OCI-LY1 (cell line): ENCODE measurements around the gene FCRL3.

Experiments
- H2AFZ ChIP-seq: fragments of 200-600 bp; sonication (generic), shearing (Covaris generic); 2 replicates; pipeline ENCODE4 v1.6.0; 2014; ENCODE audit warnings: antibody characterized with exemption, mild to moderate bottlenecking, low read length
- H3F3A ChIP-seq: fragments of 200-600 bp; sonication (generic), shearing (Covaris generic); 2 replicates; pipeline ENCODE4 v1.6.0; 2014; ENCODE audit warnings: mild to moderate bottlenecking, antibody characterized with exemption, low read length, moderate library complexity; ENCODE audit not compliant: insufficient read depth
- H3K27ac ChIP-seq: fragments of 200-600 bp; sonication (generic); 2 replicates; pipeline ENCODE4 v1.5.1; 2014; ENCODE audit warnings: low read length, mixed run types, mild to moderate bottlenecking, low read depth; ENCODE audit not compliant: poor library complexity, severe bottlenecking
- H3K27me3 ChIP-seq: fragments of 200-600 bp; sonication (generic); 2 replicates; pipeline ENCODE4 v1.6.0; 2014; ENCODE audit warnings: antibody characterized with exemption, mild to moderate bottlenecking, low read length, moderate library complexity; ENCODE audit not compliant: insufficient read depth
- H3K36me3 ChIP-seq: fragments of 200-600 bp; sonication (generic); 2 replicates; pipeline ENCODE4 v1.6.1; 2014; ENCODE audit warnings: mild to moderate bottlenecking, antibody characterized with exemption, low read length, moderate library complexity, mixed read lengths; ENCODE audit not compliant: insufficient read depth
- H3K4me1 ChIP-seq: fragments of 200-600 bp; sonication (generic); 2 replicates; pipeline ENCODE4 v1.5.1; 2014; ENCODE audit warnings: mild to moderate bottlenecking, low read length, moderate library complexity; ENCODE audit not compliant: insufficient read depth, severe bottlenecking
- H3K4me2 ChIP-seq: fragments of 200-600 bp; sonication (generic), shearing (Covaris generic); 2 replicates; pipeline ENCODE4 v1.6.1; 2014; ENCODE audit warnings: low read length
- H3K4me3 ChIP-seq: fragments of 200-600 bp; sonication (generic); 2 replicates; pipeline ENCODE4 v1.5.1; 2014; ENCODE audit warnings: low read length, low read depth, mild to moderate bottlenecking, mixed read lengths; ENCODE audit not compliant: poor library complexity, severe bottlenecking
- H3K79me2 ChIP-seq: fragments of 200-600 bp; shearing (Covaris generic); 2 replicates; pipeline ENCODE4 v1.6.1; 2016; ENCODE audit warnings: mixed run types, low read length, mixed read lengths; ENCODE audit not compliant: insufficient read depth
- H3K9ac ChIP-seq: fragments of 200-600 bp; sonication (generic), shearing (Covaris generic); 2 replicates; pipeline ENCODE4 v1.6.1; 2014; ENCODE audit warnings: mild to moderate bottlenecking, low read length, mixed read lengths
- H3K9me2 ChIP-seq: fragments of 200-600 bp; sonication (generic), shearing (Covaris generic); 2 replicates; pipeline ENCODE4 v1.6.1; 2014; ENCODE audit warnings: low read depth, mild to moderate bottlenecking, low read length, mixed read lengths
- H3K9me3 ChIP-seq: fragments of 200-600 bp; shearing (Covaris generic); 2 replicates; pipeline ENCODE4 v1.6.1; 2014; ENCODE audit warnings: low read length, mixed read lengths
- H4K20me1 ChIP-seq: fragments of 200-600 bp; sonication (generic), shearing (Covaris generic); 2 replicates; pipeline ENCODE4 v1.6.0; 2016; ENCODE audit warnings: mild to moderate bottlenecking, low read length; ENCODE audit not compliant: insufficient read depth
- EZH2 ChIP-seq: fragments of 200-600 bp; sonication (generic), shearing (Covaris generic); IDR thresholded peaks from 2 replicates; pipeline ENCODE4 v1.8.0; 2017; ENCODE audit warnings: borderline replicate concordance, mixed run types, mild to moderate bottlenecking, antibody characterized with exemption, low read length, moderate library complexity, mixed read lengths
- TF ChIP-seq, protein P1 (sequence below): fragments of 200-600 bp; sonication (generic), shearing (Covaris generic); IDR thresholded peaks from 2 replicates; pipeline ENCODE4 v1.5.1; 2017; ENCODE audit warnings: mild to moderate bottlenecking, antibody characterized with exemption, low read length, moderate library complexity, mixed read lengths

The FCRL3 gene

DNA sequence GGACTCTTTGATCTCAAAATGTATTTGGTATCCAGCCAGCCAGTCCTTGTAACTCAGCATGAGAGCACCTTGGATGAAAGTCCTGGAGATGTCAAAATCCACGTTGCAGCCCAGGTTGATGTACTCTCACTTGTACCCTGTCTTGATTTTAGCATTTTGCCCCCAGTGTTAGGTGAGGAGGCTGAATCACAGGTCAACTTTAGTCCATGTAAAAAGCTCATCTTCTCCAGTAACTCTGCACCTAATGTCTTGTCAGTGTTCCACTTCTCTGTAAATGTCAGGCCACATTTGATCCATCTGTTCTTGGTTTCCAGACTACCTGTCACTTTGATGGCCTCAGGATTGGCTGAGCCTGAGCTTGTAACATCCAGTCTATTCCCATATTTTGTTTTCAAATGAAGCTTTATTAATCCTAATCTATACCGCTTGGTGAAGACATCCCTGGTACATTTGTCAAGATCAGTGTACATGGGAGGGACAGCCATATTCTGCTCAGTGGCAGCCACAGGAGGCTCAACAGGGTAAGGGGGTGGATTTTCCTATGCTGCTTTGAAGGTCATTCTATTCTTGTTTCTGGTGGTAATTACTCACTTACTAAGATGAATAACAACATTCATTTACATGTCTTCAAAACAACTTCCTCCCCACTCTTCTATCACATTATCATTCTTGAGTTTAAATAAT, 24.1 kb upstream of the FCRL3 start:
- Histone ChIP-seq H3K4me2 (peak overlapping the region; percentile 76; the same call in 1 of the 2 replicates), H3K27ac (peak overlapping the region; percentile 98), H3K9ac (peak overlapping the region; percentile 20), H3K9me3 (peaks cover 27% of the 10 kb centered on the region), H3K4me3 (peak overlapping the region; percentile 11), H3K79me2 (no peaks in the 10 kb centered on the region), H3K36me3 (peaks cover 3% of the 10 kb centered on the region; the same call in 1 of the 2 replicates), H3K27me3 (no peaks in the 10 kb centered on the region), H4K20me1 (no peaks in the 10 kb centered on the region), H3K9me2 (no peaks in the 10 kb centered on the region), H3K4me1 (peaks cover 48% of the 10 kb centered on the region), H2AFZ (no peak overlapping the region), H3F3A (peaks cover 3% of the 10 kb centered on the region; the same call in 1 of the 2 replicates)
- TF ChIP-seq EZH2 = no peak
- TF ChIP-seq, protein P1, sequence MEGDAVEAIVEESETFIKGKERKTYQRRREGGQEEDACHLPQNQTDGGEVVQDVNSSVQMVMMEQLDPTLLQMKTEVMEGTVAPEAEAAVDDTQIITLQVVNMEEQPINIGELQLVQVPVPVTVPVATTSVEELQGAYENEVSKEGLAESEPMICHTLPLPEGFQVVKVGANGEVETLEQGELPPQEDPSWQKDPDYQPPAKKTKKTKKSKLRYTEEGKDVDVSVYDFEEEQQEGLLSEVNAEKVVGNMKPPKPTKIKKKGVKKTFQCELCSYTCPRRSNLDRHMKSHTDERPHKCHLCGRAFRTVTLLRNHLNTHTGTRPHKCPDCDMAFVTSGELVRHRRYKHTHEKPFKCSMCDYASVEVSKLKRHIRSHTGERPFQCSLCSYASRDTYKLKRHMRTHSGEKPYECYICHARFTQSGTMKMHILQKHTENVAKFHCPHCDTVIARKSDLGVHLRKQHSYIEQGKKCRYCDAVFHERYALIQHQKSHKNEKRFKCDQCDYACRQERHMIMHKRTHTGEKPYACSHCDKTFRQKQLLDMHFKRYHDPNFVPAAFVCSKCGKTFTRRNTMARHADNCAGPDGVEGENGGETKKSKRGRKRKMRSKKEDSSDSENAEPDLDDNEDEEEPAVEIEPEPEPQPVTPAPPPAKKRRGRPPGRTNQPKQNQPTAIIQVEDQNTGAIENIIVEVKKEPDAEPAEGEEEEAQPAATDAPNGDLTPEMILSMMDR = no peak

DNA sequence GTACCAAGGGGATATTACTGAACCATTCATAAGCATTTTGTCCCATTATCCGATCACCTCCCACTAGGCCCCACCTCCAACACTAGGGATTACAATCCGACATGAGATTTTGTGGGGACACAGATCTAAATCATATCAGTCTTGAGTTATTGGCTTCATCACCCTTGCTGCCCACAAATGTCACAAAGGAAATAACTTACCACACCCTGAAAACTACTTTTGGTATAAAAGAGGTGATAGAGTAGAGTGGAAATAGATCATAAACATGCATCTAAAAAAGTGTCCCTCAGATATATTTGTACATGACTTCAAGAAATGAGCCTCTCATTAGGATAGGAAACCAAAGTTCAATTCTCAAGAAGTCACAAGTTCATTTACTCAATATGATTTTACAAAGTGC, 22.6 kb upstream of the FCRL3 start:
- Histone ChIP-seq H3K27ac (no peak overlapping the region), H3K79me2 (no peaks in the 10 kb centered on the region)

DNA sequence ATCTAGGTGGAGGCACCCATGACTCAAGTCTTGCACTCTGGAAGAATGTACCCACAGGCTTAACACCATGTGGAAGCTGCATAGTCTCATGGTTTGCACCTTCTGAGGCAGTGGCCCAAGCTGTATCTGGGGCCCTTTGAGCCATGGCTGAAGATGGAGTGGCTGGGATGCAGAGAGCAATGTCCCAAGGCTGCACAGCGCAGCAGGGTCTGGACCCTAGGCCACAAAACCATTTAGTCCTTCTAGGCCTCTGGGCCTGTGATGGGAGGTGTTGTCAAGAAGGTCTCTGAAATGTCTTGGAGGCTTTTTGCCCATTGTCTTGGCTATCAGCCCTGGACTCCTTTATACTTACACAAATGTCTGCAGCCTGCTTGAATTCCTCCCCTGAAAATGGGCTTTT, 21.4 kb upstream of the FCRL3 start:
- Histone ChIP-seq H3K27ac (no peak overlapping the region), H3K4me3 (no peak overlapping the region), H3K27me3 (no peaks in the 10 kb centered on the region), H3F3A (peaks cover 3% of the 10 kb centered on the region; the same call in 1 of the 2 replicates), H3K36me3 (peaks cover 3% of the 10 kb centered on the region; the same call in 1 of the 2 replicates), H4K20me1 (no peaks in the 10 kb centered on the region), H2AFZ (no peak overlapping the region), H3K4me2 (no peak overlapping the region), H3K9ac (no peak overlapping the region), H3K9me2 (no peaks in the 10 kb centered on the region), H3K4me1 (peaks cover 33% of the 10 kb centered on the region), H3K9me3 (peaks cover 29% of the 10 kb centered on the region), H3K79me2 (no peaks in the 10 kb centered on the region)
- TF ChIP-seq, protein P1 = no peak
- TF ChIP-seq EZH2 = no peak

More for the DNA sequence above, 22.6 kb upstream of the FCRL3 start:
- H3F3A ChIP-seq = peaks cover 3% of the 10 kb centered on the region; the same call in 1 of the 2 replicates
- H2AFZ ChIP-seq = no peak overlapping the region
- no peaks in the 10 kb centered on the region for H3K9me2 ChIP-seq
- no peak overlapping the region for H3K9ac ChIP-seq
- peaks cover 45% of the 10 kb centered on the region for H3K4me1 ChIP-seq
- H3K36me3 ChIP-seq = peaks cover 3% of the 10 kb centered on the region; the same call in 1 of the 2 replicates
- H4K20me1 ChIP-seq = no peaks in the 10 kb centered on the region
- H3K4me3 ChIP-seq = no peak overlapping the region
- TF ChIP-seq, protein P1 = no peak
- no peak for TF ChIP-seq EZH2
- no peaks in the 10 kb centered on the region for H3K27me3 ChIP-seq
- no peak overlapping the region for H3K4me2 ChIP-seq
- peaks cover 29% of the 10 kb centered on the region for H3K9me3 ChIP-seq
